HG03139 (cell line): Measurements from ENCODE around the gene TXNDC9.
"Not testable (repeated sequence)": the region's sequence is repeated elsewhere in the genome, so short reads cannot be mapped to it uniquely, and the experiment has no call there.

Experiments
- ATAC-seq: cut with Tn5 transposase; IDR thresholded peaks from one replicate; pipeline ENCODE4 v1.9.1; 2021; ENCODE audit not compliant: unreplicated experiment

TXNDC9 gene

GRCh38 chr2:99335911-99336803 lies at the start of gene TXNDC9:
Gene TXNDC9 (minus strand): TSS chr2:99336333. CDS start chr2:99333210, 3,123 bp downstream.
- peak; percentile 65 for ATAC-seq

- no peak for ATAC-seq
These were observed 46.0 kb upstream of the TXNDC9 start for GRCh38 chr2:99382143-99382542.

- ATAC-seq = peak; percentile 68
These were observed 44.4 kb upstream of the TXNDC9 start for GRCh38 chr2:99380376-99381010.

GRCh38 chr2:99377879-99378278 lies 41.7 kb upstream of the TXNDC9 start:
- ATAC-seq = no peak

GRCh38 chr2:99376254-99376864 lies 40.2 kb upstream of the TXNDC9 start:
- ATAC-seq = no peak

GRCh38 chr2:99374747-99375146 lies 38.6 kb upstream of the TXNDC9 start:
- no peak for ATAC-seq

- no peak for ATAC-seq
These were observed 37.0 kb upstream of the TXNDC9 start for GRCh38 chr2:99373144-99373543.

- ATAC-seq = not testable (repeated sequence)
These were observed 32.7 kb upstream of the TXNDC9 start for GRCh38 chr2:99368854-99369253.

GRCh38 chr2:99365661-99366060 lies 29.5 kb upstream of the TXNDC9 start:
- no peak for ATAC-seq

GRCh38 chr2:99356853-99357252 lies 20.7 kb upstream of the TXNDC9 start:
- ATAC-seq = no peak

- not testable (repeated sequence) for ATAC-seq
These were observed 18.7 kb upstream of the TXNDC9 start for GRCh38 chr2:99354825-99355224.

GRCh38 chr2:99354070-99354469 lies 17.9 kb upstream of the TXNDC9 start:
- no peak for ATAC-seq

- ATAC-seq = no peak
These were observed 14.1 kb upstream of the TXNDC9 start for GRCh38 chr2:99350194-99350593.

- no peak for ATAC-seq
These were observed 12.0 kb upstream of the TXNDC9 start for GRCh38 chr2:99348173-99348572.

- ATAC-seq = no peak
These were observed 10.1 kb upstream of the TXNDC9 start for GRCh38 chr2:99346218-99346617.

- ATAC-seq = not testable (repeated sequence)
These were observed 9.3 kb upstream of the TXNDC9 start for GRCh38 chr2:99345446-99345845.

- ATAC-seq = no peak
These were observed 6.4 kb upstream of the TXNDC9 start for GRCh38 chr2:99342536-99342935.

- ATAC-seq = no peak
These were observed 4.6 kb upstream of the TXNDC9 start for GRCh38 chr2:99340669-99341236.

GRCh38 chr2:99338029-99338585 lies 2.0 kb upstream of the TXNDC9 start:
- no peak for ATAC-seq

GRCh38 chr2:99337113-99338028 lies 1.2 kb upstream of the TXNDC9 start, which contains the start of gene EIF5B:
Gene EIF5B (plus strand): TSS chr2:99337389. CDS start chr2:99337555, 166 bp downstream.
- ATAC-seq = peak; percentile 55
